GM12878 (cell line): ENCODE data around the gene EFNA4.
A peak's percentile ranks its signal among the peaks of the same experiment; 100 is the strongest.

Experiments
- MEF2A ChIP-seq: IDR thresholded peaks from 2 replicates; pipeline ENCODE4 v1.6.1; 2011; ENCODE audit warnings: low read depth, mild to moderate bottlenecking, low read length, moderate library complexity; ENCODE audit not compliant: insufficient read depth
- NFIC ChIP-seq: IDR thresholded peaks from 2 replicates; pipeline ENCODE4 v1.6.1; 2012; ENCODE audit warnings: low read depth, mild to moderate bottlenecking, inconsistent platforms, low read length, moderate library complexity
- NFYA ChIP-seq: IDR thresholded peaks from 2 replicates; pipeline ENCODE4 v1.6.1; 2011; ENCODE audit warnings: low read depth, mild to moderate bottlenecking, low read length, improper control_type of control experiment, borderline replicate concordance
- POLR2AphosphoS5 ChIP-seq: IDR thresholded peaks from 2 replicates; pipeline ENCODE4 v1.6.1; 2011; ENCODE audit warnings: mild to moderate bottlenecking, low read length, inconsistent platforms
- SUZ12 ChIP-seq: fragments of 200-600 bp; sonication (generic); IDR thresholded peaks from one replicate; pipeline ENCODE4 v1.6.1; 2018; ENCODE audit warnings: antibody characterized with exemption, mild to moderate bottlenecking; ENCODE audit not compliant: unreplicated experiment
- ZSCAN29 ChIP-seq: fragments of 450-650 bp; IDR thresholded peaks from 2 replicates; pipeline ENCODE4 v1.6.1; 2017; ENCODE audit warnings: mild to moderate bottlenecking, moderate library complexity
- TF ChIP-seq, protein P1 (sequence below), 3 experiments: IDR thresholded peaks in 2 of 3; conservative IDR thresholded peaks in 1 of 3; 2 replicates each; pipeline ENCODE4 v1.5.1; 2011; ENCODE audit warnings: low read depth in 3 of 3, low read length in 3 of 3, mild to moderate bottlenecking in 3 of 3, control low read depth in 2 of 3, moderate library complexity in 2 of 3, inconsistent platforms in 1 of 3, mixed read lengths in 1 of 3; ENCODE audit not compliant: control insufficient read depth in 2 of 3, insufficient read depth in 1 of 3; ENCODE audit errors: extremely low read depth in 1 of 3

DNA sequence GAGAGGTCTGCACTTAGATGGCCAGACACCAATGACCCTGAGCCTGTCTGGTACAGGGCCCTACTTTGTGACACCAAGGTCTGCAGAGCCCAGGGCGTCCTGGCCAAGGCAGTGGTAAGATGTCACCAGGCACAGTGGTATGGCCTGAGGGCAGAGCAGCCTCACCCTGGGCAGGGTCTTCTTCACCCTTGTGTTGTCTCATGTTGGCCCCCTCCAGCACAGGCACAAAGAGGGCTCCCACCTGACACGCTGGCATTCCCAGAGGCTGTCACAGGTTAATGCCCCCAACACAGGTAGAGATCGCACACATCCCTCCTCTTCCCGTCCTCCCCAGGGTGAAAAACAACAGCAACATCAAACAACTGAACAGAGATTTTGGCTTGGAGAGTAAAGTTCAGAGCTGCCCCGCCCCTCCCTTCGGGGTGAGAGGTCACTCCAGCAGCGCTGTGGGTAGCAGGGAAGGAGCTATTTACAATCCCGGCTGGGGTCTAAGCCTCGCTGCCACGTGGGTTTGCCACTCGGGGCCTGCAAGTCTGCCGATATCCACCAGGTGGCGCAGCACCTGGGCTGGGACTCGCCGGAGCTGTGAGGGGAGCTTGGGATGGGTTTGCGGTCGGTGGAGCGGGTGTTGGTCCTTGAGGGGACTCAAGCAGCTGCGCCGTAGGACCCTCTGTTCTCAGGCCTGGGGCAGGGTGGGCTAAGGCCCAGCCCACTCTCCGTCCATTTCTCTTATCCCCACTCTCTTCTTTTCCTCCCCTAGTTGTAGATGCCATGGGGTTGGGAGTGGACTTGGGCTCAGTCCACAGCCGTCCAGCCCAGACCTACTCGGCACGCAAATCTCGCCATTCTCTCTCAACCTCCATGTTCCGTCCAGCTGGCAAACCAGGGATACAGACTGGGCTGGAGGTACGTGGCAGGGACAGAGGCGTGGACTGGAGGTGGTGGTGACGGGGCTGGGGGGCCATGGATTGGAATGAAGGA lies 27.8 kb downstream of the EFNA4 start:
- TF ChIP-seq NFYA (no peak), MEF2A (no peak), NFIC (no peak), POLR2AphosphoS5 (no peak), SUZ12 (no peak), ZSCAN29 (no peak)
- TF ChIP-seq, protein P1, sequence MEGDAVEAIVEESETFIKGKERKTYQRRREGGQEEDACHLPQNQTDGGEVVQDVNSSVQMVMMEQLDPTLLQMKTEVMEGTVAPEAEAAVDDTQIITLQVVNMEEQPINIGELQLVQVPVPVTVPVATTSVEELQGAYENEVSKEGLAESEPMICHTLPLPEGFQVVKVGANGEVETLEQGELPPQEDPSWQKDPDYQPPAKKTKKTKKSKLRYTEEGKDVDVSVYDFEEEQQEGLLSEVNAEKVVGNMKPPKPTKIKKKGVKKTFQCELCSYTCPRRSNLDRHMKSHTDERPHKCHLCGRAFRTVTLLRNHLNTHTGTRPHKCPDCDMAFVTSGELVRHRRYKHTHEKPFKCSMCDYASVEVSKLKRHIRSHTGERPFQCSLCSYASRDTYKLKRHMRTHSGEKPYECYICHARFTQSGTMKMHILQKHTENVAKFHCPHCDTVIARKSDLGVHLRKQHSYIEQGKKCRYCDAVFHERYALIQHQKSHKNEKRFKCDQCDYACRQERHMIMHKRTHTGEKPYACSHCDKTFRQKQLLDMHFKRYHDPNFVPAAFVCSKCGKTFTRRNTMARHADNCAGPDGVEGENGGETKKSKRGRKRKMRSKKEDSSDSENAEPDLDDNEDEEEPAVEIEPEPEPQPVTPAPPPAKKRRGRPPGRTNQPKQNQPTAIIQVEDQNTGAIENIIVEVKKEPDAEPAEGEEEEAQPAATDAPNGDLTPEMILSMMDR (IDR thresholded peaks at IDR 0.05 in 2 of 3, conservative IDR thresholded peaks at IDR 0.05 in 1 of 3; ENCODE audit: control insufficient read depth in 2 of 3, extremely low read depth in 1 of 3, insufficient read depth in 1 of 3, low read depth in 3 of 3, low read length in 3 of 3), result peak; percentile 85 to 98 (median 97)
